HepG2 (cell line): ENCODE measurements around the gene PPP2R5C. TPM values are rescaled to one million over a fixed set of nuclear protein-coding genes. Genes with fewer than 3 reads are reported as not detected.

Experiments
- ARNTL ChIP-seq: sonication (generic); formaldehyde crosslinking; IDR thresholded peaks from 2 replicates; pipeline ENCODE4 v1.4.0; 2020; ENCODE audit warnings: mild to moderate bottlenecking, missing genetic modification reagents
- HCFC1 ChIP-seq: fragments of 150-350 bp; IDR thresholded peaks from 2 replicates; pipeline ENCODE4 v1.6.1; 2014; ENCODE audit warnings: low read depth, low read length
- HDAC1 ChIP-seq: sonication (generic); formaldehyde crosslinking; IDR thresholded peaks from 2 replicates; pipeline ENCODE4 v1.5.1; 2020; ENCODE audit warnings: mild to moderate bottlenecking, missing genetic modification reagents
- IRF9 ChIP-seq: sonication (generic); formaldehyde crosslinking; IDR thresholded peaks from 2 replicates; pipeline ENCODE4 v1.8.0; 2022; ENCODE audit warnings: missing genetic modification reagents, mild to moderate bottlenecking, borderline replicate concordance
- MEIS1 ChIP-seq: sonication (generic); formaldehyde crosslinking; IDR thresholded peaks from 2 replicates; pipeline ENCODE4 v1.9.0; 2021; ENCODE audit warnings: mild to moderate bottlenecking, missing genetic modification reagents, moderate library complexity, borderline replicate concordance
- NCOR1 ChIP-seq: fragments of 200-600 bp; sonication (generic); IDR thresholded peaks from 2 replicates; pipeline ENCODE4 v1.7.0; 2017; ENCODE audit warnings: antibody characterized with exemption, low read length, borderline replicate concordance
- PHB2 ChIP-seq: fragments of 450-650 bp; IDR thresholded peaks from 2 replicates; pipeline ENCODE4 v1.6.1; 2018; ENCODE audit not compliant: partially characterized antibody
- REXO4 ChIP-seq: sonication (generic); formaldehyde crosslinking; IDR thresholded peaks from 2 replicates; pipeline ENCODE4 v1.8.0; 2022; ENCODE audit warnings: missing genetic modification reagents, mild to moderate bottlenecking, borderline replicate concordance
- SMAD3 ChIP-seq: sonication (generic); formaldehyde crosslinking; IDR thresholded peaks from 2 replicates; pipeline ENCODE4 v1.4.0; 2020; ENCODE audit warnings: missing genetic modification reagents
- SOX5 ChIP-seq: IDR thresholded peaks from 2 replicates; pipeline ENCODE4 v1.6.1; 2016; ENCODE audit warnings: borderline replicate concordance
- STAT6 ChIP-seq: sonication (generic); formaldehyde crosslinking; IDR thresholded peaks from 2 replicates; pipeline ENCODE4 v1.4.0; 2020; ENCODE audit warnings: missing genetic modification reagents, mild to moderate bottlenecking, borderline replicate concordance
- TGIF2 ChIP-seq: IDR thresholded peaks from 2 replicates; pipeline ENCODE4 v1.6.1; 2016; ENCODE audit warnings: control low read depth, missing compliant biosample characterization
- ZBTB1 ChIP-seq: sonication (generic); formaldehyde crosslinking; IDR thresholded peaks from 2 replicates; pipeline ENCODE4 v1.4.0; 2020; ENCODE audit warnings: missing genetic modification reagents, borderline replicate concordance
- ZC3H13 ChIP-seq: sonication (generic); formaldehyde crosslinking; IDR thresholded peaks from 2 replicates; pipeline ENCODE4 v1.8.1; 2023; ENCODE audit warnings: mild to moderate bottlenecking, missing genetic modification reagents, moderate library complexity
- ZNF280D ChIP-seq: sonication (generic); formaldehyde crosslinking; IDR thresholded peaks from 2 replicates; pipeline ENCODE4 v1.5.1; 2020; ENCODE audit warnings: mild to moderate bottlenecking, missing genetic modification reagents
- ZNF292 ChIP-seq: sonication (generic); formaldehyde crosslinking; IDR thresholded peaks from 2 replicates; pipeline ENCODE4 v1.8.1; 2022; ENCODE audit warnings: mild to moderate bottlenecking, low read depth, missing genetic modification reagents, borderline replicate concordance
- ZNF3 ChIP-seq: IDR thresholded peaks from 2 replicates; pipeline ENCODE4 v1.7.0; 2017; ENCODE audit warnings: inconsistent platforms
- ZNF33A ChIP-seq: sonication (generic); formaldehyde crosslinking; IDR thresholded peaks from 2 replicates; pipeline ENCODE4 v1.5.1; 2020; ENCODE audit warnings: missing genetic modification reagents, mild to moderate bottlenecking, moderate library complexity, borderline replicate concordance
- ZNF343 ChIP-seq: sonication (generic); formaldehyde crosslinking; IDR thresholded peaks from 2 replicates; pipeline ENCODE4 v1.4.0; 2020; ENCODE audit warnings: mild to moderate bottlenecking, missing genetic modification reagents
- ZNF703 ChIP-seq: sonication (generic); formaldehyde crosslinking; IDR thresholded peaks from 2 replicates; pipeline ENCODE4 v1.5.1; 2020; ENCODE audit warnings: missing genetic modification reagents, mild to moderate bottlenecking, moderate library complexity, borderline replicate concordance
- ZNF749 ChIP-seq: sonication (generic); formaldehyde crosslinking; IDR thresholded peaks from 2 replicates; pipeline ENCODE4 v1.8.0; 2022; ENCODE audit warnings: mild to moderate bottlenecking, missing genetic modification reagents, moderate library complexity, borderline replicate concordance
- polyA plus RNA-seq, 8 experiments: library from polyadenylated mRNA; depleted of rRNA in 3 of 8; stranded (reverse) in 7 of 8; unstranded in 1 of 8; fragments of >200 nt; fragmentation: Illumina TruSeq in 4 of 8; extraction: Trizol in 4 of 8; gene quantifications; 2 replicates each; pipeline versions ENCODE4 v1.2.1 to v1.2.3, GENCODE V29; 2011 to 2016; ENCODE audit warnings: low read depth in 4 of 8, missing spikeins in 1 of 8, mixed read lengths in 1 of 8; ENCODE audit not compliant: insufficient read depth in 1 of 8
- total RNA-seq, 5 experiments: library from RNA; depleted of rRNA; stranded (reverse); fragments of >200 nt; fragmentation: Illumina TruSeq; extraction: Trizol; gene quantifications; 2 replicates each; pipeline ENCODE4 v1.2.3, GENCODE V29; 2016; ENCODE audit warnings: low read depth in 1 of 5
- TF ChIP-seq, protein P1 (sequence below): sonication (generic); IDR thresholded peaks from 2 replicates; pipeline ENCODE4 v1.6.1; 2016; ENCODE audit warnings: low read depth, borderline replicate concordance

Gene PPP2R5C
- total and polyA plus RNA-seq, 2 of the 13 experiments (the other 11 are each of a cell fraction or from before 2014, with no cell fraction given): 74.3 to 78.5 TPM

DNA sequence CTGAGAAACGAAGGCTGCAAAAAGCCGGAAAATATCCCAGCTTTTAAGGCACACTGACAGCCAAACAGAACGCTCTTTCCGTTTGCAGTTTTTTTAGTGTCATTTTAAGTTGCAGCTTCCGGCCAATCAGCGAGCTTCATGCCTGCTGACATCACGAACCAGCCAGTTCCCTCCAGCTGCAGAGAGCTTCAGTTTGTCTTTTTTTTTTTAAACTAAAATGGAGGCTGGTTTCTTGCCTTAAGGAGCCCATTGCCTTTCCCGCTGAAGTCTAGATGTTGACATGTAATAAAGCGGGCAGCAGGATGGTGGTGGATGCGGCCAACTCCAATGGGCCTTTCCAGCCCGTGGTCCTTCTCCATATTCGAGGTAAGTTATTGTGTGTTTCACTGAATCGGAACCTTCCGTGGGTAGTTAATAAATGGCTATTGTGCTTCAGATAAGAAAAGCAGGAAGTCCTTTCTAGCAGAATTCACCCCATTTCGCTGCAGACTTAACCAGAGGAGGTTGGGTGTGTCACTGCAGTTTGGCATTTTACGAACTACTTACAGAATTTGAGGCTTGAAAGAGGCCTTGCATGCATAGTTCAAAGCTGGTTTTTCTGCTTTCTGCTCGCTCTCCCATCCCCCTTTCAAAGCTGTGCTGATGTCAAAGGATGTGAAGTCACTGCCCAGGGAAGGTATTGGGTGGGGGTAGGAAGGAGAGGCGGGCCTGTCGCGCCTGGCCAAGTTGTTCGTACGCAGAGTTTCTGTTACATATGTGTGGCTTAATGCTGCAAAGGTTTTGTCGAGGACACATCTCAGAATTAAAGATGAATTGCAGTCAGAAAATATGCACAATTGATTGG lies 48.4 kb downstream of the PPP2R5C start (continued):
- TF ChIP-seq STAT6 (CRISPR knock-in tag): peak; percentile 69; the same call in 1 of the 2 replicates
- TF ChIP-seq REXO4 (CRISPR knock-in tag): no peak
- peak; percentile 30; the same call in 1 of the 2 replicates for TF ChIP-seq NCOR1
- TF ChIP-seq SOX5: no peak
- no peak for TF ChIP-seq TGIF2 (CRISPR knock-in tag)
- TF ChIP-seq ZNF343 (CRISPR knock-in tag): no peak
- TF ChIP-seq MEIS1 (CRISPR knock-in tag): no peak
- TF ChIP-seq ZNF3: 0 out of 2 replicates have a peak, but pooled peaks have one; percentile 50
- no peak for TF ChIP-seq ZNF703 (CRISPR knock-in tag)
- TF ChIP-seq HCFC1: no peak
- TF ChIP-seq, protein P1, sequence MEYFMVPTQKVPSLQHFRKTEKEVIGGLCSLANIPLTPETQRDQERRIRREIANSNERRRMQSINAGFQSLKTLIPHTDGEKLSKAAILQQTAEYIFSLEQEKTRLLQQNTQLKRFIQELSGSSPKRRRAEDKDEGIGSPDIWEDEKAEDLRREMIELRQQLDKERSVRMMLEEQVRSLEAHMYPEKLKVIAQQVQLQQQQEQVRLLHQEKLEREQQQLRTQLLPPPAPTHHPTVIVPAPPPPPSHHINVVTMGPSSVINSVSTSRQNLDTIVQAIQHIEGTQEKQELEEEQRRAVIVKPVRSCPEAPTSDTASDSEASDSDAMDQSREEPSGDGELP: peak; percentile 54; the same call in 1 of the 2 replicates
- no peak for TF ChIP-seq ZBTB1 (CRISPR knock-in tag)
- peak; percentile 64 for TF ChIP-seq HDAC1 (CRISPR knock-in tag)
- no peak for TF ChIP-seq ZNF33A (CRISPR knock-in tag)
- TF ChIP-seq SMAD3 (CRISPR knock-in tag): no peak
- TF ChIP-seq ZNF749 (CRISPR knock-in tag): no peak
- no peak for TF ChIP-seq PHB2
- TF ChIP-seq ZNF280D (CRISPR knock-in tag): no peak
- TF ChIP-seq ARNTL (CRISPR knock-in tag): no peak
- no peak for TF ChIP-seq ZC3H13 (CRISPR knock-in tag)
- no peak for TF ChIP-seq IRF9
- TF ChIP-seq ZNF292 (CRISPR knock-in tag): no peak
